ENCODE data around the gene FCRLB.

FCRLB gene

DNA sequence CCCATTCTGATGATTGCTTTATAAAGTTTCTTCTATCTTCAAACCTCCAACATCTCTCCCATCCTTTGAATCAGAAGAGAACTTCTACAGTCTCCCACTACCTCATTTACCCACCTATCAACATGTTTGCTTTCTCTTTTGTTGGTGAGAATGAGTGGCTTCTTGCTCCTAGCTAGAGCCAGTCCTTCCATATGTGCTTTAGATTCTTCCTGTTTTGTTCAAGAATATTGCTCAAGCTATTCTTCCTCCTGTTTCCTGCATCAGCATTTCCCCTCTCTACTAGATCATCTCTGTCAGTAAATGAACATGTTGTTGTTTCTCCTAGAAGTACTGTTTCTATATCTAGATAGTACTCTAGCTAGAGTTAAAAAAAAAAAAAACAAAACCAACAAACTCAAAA is 51.1 kb downstream of the FCRLB start:
- Histone ChIP-seq H3K27me3 (ENCODE audit: control insufficient read depth, insufficient read depth, low read length) (no peaks in the 10 kb centered on the region), H3K4me3 (ENCODE audit: low read depth, low read length) (no peak overlapping the region), H3K4me1 (ENCODE audit: control insufficient read depth, insufficient read depth, low read length) (no peaks in the 10 kb centered on the region), H3K27ac (ENCODE audit: low read depth, low read length) (no peak overlapping the region), H3K36me3 (ENCODE audit: control insufficient read depth, insufficient read depth, low read length) (no peaks in the 10 kb centered on the region), H3K9ac (ENCODE audit: low read length) (no peak overlapping the region), H3K9me3 (ENCODE audit: control insufficient read depth, insufficient read depth, low read depth, low read length) (no peaks in the 10 kb centered on the region)

DNA sequence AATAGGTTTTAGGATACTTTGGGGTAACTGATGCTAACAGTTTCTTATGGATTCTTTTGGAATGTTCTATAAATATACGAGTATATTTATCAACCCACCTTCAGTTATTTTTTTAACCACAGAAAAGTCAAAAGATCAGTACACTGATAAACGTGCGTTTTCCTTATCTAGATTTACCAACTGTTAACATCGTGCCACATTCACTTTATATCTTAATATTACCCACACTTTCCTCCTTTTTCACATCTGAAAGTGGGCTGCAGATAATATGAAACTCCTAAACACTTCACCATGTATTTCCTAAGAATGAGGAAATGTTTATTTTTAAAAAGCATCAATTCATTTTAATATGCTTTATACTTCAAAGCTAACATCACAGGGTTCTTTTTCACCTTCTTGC is 52.4 kb downstream of the FCRLB start:
- Histone ChIP-seq H3K4me1 (ENCODE audit: control insufficient read depth, insufficient read depth, low read length) (no peaks in the 10 kb centered on the region), H3K4me3 (ENCODE audit: low read depth, low read length) (no peak overlapping the region), H3K27me3 (ENCODE audit: control insufficient read depth, insufficient read depth, low read length) (no peaks in the 10 kb centered on the region), H3K36me3 (ENCODE audit: control insufficient read depth, insufficient read depth, low read length) (no peaks in the 10 kb centered on the region), H3K27ac (ENCODE audit: low read depth, low read length) (no peak overlapping the region), H3K9ac (ENCODE audit: low read length) (no peak overlapping the region), H3K9me3 (ENCODE audit: control insufficient read depth, insufficient read depth, low read depth, low read length) (no peaks in the 10 kb centered on the region)

DNA sequence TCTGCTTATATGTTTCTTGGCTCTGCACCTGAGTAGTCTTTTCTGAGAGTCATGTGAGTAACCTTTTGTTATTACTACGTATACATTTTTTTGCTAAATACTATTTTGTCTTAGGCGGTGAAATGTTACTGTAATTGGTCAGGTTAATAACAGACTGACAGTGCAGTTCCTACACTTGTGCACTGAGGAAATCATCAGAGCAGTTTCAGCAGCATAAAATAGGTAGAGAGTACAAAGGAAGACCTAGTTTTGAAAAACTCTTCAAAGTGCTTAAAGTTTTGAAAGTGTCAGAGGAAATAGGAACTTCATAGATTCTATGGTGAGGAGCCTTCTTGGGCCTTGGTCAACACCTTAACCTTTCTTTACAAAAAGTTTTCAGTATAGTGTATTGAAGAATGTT is 55.9 kb downstream of the FCRLB start:
- no peaks in the 10 kb centered on the region for H3K4me1 ChIP-seq (ENCODE audit: control insufficient read depth, insufficient read depth, low read length)
- no peaks in the 10 kb centered on the region for H3K36me3 ChIP-seq (ENCODE audit: control insufficient read depth, insufficient read depth, low read length)
- H3K4me3 ChIP-seq (ENCODE audit: low read depth, low read length), result no peak overlapping the region
- H3K27ac ChIP-seq (ENCODE audit: low read depth, low read length), result no peak overlapping the region
- H3K27me3 ChIP-seq (ENCODE audit: control insufficient read depth, insufficient read depth, low read length), result no peaks in the 10 kb centered on the region
- no peak overlapping the region for H3K9ac ChIP-seq (ENCODE audit: low read length)
- no peaks in the 10 kb centered on the region for H3K9me3 ChIP-seq (ENCODE audit: control insufficient read depth, insufficient read depth, low read depth, low read length)
